Uterus (tissue), 2 donors: Measurements from ENCODE around the gene C19orf44.

Experiments used
- CTCF ChIP-seq, 4 experiments: fragments of 200-600 bp in 2 of 4; fragments of 450-650 bp in 2 of 4; sonication (generic) in 2 of 4; IDR thresholded peaks; one replicate each; pipeline ENCODE4 v1.5.1; 2016 to 2019; ENCODE audit warnings: antibody characterized with exemption in 4 of 4, mild to moderate bottlenecking in 2 of 4, moderate library complexity in 1 of 4
- POLR2A ChIP-seq, 2 donors: fragments of 450-650 bp; IDR thresholded peaks; one replicate each; pipeline ENCODE4 v1.6.1; 2016; ENCODE audit warnings: antibody characterized with exemption in 2 of 2, mild to moderate bottlenecking in 1 of 2, moderate library complexity in 1 of 2

DNA sequence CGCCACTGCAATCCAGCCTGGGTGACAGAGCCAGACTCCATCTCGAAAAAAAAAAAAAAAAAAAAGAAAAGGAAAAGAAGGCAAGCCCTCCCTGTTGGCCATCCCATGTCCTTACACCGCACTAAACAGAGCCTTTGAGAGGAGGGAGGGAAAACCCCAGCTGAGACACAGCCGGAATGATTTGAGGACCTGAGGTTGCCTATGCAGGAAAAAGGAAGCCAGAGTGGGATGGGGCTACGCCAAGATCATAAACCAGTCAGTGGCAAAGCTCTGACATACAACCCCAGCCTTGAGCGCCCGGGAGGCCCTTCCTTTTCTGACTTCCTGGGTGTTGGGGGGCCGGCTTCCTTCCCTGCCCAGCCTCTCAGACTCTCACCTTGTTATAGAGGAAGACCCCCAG is 58.6 kb downstream of the C19orf44 start:
- no peak for TF ChIP-seq CTCF (IDR thresholded peaks at IDR 0.05)
- TF ChIP-seq POLR2A (IDR thresholded peaks at IDR 0.05) = no peak
